ENCODE data around the gene HOXC12. TPM values are rescaled to one million over a fixed set of nuclear protein-coding genes. Genes with fewer than 3 reads are reported as not detected.

The HOXC12 gene
- total RNA-seq, 2 experiments from 2014 or later, result not detected

- H3K4me1 Mint-ChIP-seq (ENCODE audit: low read depth), result no peaks in the 10 kb centered on the region
- TF ChIP-seq CTCF (IDR thresholded peaks at IDR 0.05), result no peak
- intact Hi-C loops (cut with micrococcal nuclease), result no loop called here
- H3K4me3 Mint-ChIP-seq, result no peak overlapping the region
- H3K27me3 Mint-ChIP-seq, result peaks cover 84% of the 10 kb centered on the region
- ChIA-PET CTCF (interaction anchor here (0.6 to 1.4 kb wide), 3 partner anchors 24 to 445 kb away, joined by 3 read pairs; no protein-coding TSS in a partner anchor), POLR2A (interaction anchor here (1.0 to 1.3 kb wide), 2 partner anchors 8 to 637 kb away, joined by 3 read pairs; no protein-coding TSS in a partner anchor)
- no peak overlapping the region for H3K27ac Mint-ChIP-seq
- DNase-seq, result no peak
- no peak for ATAC-seq
- no peaks in the 10 kb centered on the region for H3K36me3 Mint-ChIP-seq (ENCODE audit: low read depth)
- H3K9me3 Mint-ChIP-seq, result no peaks in the 10 kb centered on the region
Observed at GRCh38 chr12:53944907-53945847, 9.5 kb upstream of the HOXC12 start.

- Mint-ChIP-seq H3K27me3 (peaks cover 90% of the 10 kb centered on the region), H3K9me3 (no peaks in the 10 kb centered on the region), H3K4me1 (ENCODE audit: low read depth) (peaks cover 3% of the 10 kb centered on the region), H3K27ac (no peak overlapping the region), H3K36me3 (ENCODE audit: low read depth) (no peaks in the 10 kb centered on the region), H3K4me3 (no peak overlapping the region)
- ATAC-seq (no peak), DNase-seq (no peak)
- intact Hi-C loops (cut with micrococcal nuclease), result no loop called here
- POLR2A ChIA-PET, result interaction anchor here (0.6 kb wide), 1 partner anchor 189 kb away, joined by 4 read pairs; no protein-coding TSS in a partner anchor
- CTCF ChIA-PET, result interaction anchor here (1.6 kb wide), 1 partner anchor 59 kb away, joined by 3 read pairs; no protein-coding TSS in a partner anchor
- TF ChIP-seq CTCF (IDR thresholded peaks at IDR 0.05), result no peak
Observed at GRCh38 chr12:53947743-53948142, 7.0 kb upstream of the HOXC12 start.

GRCh38 chr12:53948650-53949593, 5.8 kb upstream of the HOXC12 start:
- CTCF ChIA-PET, result interaction anchor here (1.6 kb wide), 1 partner anchor 58 kb away, joined by 3 read pairs; no protein-coding TSS in a partner anchor
- H3K36me3 Mint-ChIP-seq (ENCODE audit: low read depth), result no peaks in the 10 kb centered on the region
- ATAC-seq (no peak), DNase-seq (no peak)
- POLR2A ChIA-PET, result no interaction called here
- no peak for TF ChIP-seq CTCF (IDR thresholded peaks at IDR 0.05)
- H3K27me3 Mint-ChIP-seq, result peaks cover 93% of the 10 kb centered on the region
- intact Hi-C loops (cut with micrococcal nuclease), result no loop called here
- H3K4me1 Mint-ChIP-seq (ENCODE audit: low read depth), result peaks cover 7% of the 10 kb centered on the region
- H3K9me3 Mint-ChIP-seq, result no peaks in the 10 kb centered on the region
- no peak overlapping the region for H3K27ac Mint-ChIP-seq
- no peak overlapping the region for H3K4me3 Mint-ChIP-seq

- no peak for DNase-seq
- Mint-ChIP-seq H3K4me3 (no peak overlapping the region), H3K27ac (no peak overlapping the region), H3K36me3 (ENCODE audit: low read depth) (no peaks in the 10 kb centered on the region), H3K27me3 (peaks cover 94% of the 10 kb centered on the region), H3K9me3 (no peaks in the 10 kb centered on the region), H3K4me1 (ENCODE audit: low read depth) (peaks cover 7% of the 10 kb centered on the region)
- no peak for ATAC-seq
- ChIA-PET CTCF (interaction anchor here (0.6 to 1.6 kb wide), 3 partner anchors 57 to 395 kb away, joined by 3 read pairs; no protein-coding TSS in a partner anchor), POLR2A (no interaction called here)
- intact Hi-C loops (cut with micrococcal nuclease), result no loop called here
- TF ChIP-seq CTCF (IDR thresholded peaks at IDR 0.05), result no peak
Observed at GRCh38 chr12:53949631-53950436, 4.9 kb upstream of the HOXC12 start.
